Hindlimb muscle (tissue), 1 donor: ENCODE measurements around the gene STAB1. TPM values are rescaled to one million over a fixed set of nuclear protein-coding genes. Genes with fewer than 3 reads are reported as not detected.

Source experiments
- DNase-seq: peaks from one replicate; pipeline ENCODE4 v3.0.0-alpha.2; 2013
- polyA plus RNA-seq: library from polyadenylated mRNA; unstranded; fragments of 120-200 nt; gene quantifications from one replicate; pipeline ENCODE4 v1.2.1, GENCODE V29; 2013; ENCODE audit not compliant: insufficient read length

Gene STAB1, protein sequence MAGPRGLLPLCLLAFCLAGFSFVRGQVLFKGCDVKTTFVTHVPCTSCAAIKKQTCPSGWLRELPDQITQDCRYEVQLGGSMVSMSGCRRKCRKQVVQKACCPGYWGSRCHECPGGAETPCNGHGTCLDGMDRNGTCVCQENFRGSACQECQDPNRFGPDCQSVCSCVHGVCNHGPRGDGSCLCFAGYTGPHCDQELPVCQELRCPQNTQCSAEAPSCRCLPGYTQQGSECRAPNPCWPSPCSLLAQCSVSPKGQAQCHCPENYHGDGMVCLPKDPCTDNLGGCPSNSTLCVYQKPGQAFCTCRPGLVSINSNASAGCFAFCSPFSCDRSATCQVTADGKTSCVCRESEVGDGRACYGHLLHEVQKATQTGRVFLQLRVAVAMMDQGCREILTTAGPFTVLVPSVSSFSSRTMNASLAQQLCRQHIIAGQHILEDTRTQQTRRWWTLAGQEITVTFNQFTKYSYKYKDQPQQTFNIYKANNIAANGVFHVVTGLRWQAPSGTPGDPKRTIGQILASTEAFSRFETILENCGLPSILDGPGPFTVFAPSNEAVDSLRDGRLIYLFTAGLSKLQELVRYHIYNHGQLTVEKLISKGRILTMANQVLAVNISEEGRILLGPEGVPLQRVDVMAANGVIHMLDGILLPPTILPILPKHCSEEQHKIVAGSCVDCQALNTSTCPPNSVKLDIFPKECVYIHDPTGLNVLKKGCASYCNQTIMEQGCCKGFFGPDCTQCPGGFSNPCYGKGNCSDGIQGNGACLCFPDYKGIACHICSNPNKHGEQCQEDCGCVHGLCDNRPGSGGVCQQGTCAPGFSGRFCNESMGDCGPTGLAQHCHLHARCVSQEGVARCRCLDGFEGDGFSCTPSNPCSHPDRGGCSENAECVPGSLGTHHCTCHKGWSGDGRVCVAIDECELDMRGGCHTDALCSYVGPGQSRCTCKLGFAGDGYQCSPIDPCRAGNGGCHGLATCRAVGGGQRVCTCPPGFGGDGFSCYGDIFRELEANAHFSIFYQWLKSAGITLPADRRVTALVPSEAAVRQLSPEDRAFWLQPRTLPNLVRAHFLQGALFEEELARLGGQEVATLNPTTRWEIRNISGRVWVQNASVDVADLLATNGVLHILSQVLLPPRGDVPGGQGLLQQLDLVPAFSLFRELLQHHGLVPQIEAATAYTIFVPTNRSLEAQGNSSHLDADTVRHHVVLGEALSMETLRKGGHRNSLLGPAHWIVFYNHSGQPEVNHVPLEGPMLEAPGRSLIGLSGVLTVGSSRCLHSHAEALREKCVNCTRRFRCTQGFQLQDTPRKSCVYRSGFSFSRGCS (N-terminal part only)
- 59.9 TPM for polyA plus RNA-seq

DNA sequence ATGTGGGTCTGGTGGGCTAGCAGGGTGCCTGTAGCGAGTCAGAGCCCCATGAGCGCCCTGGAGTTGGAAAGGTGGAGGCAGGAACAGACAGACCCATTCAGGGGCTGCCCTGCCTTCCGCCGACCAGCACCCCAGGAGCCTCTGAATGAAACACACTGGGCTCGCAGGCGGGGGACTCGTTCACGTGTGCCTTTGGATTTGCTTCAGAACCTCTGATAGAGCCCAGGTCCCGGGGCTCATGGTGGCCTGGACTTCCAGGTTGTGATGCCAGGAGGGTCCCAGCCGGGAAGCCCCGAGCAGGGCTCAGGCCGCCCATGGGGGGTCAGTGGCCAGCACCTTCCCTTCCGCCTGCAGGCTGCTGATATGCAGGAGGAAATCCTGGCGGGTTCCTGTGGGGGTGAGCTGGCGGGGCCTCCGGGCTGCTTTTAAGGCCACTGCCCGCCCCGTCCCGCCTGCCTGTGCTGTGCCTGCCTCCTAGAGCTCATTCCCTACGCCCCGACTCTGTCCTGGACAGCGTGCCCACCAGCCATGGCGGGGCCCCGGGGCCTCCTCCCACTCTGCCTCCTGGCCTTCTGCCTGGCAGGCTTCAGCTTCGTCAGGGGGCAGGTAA, at the start of gene STAB1:
TSS of gene STAB1 (plus strand) at position 453 of the 610 bp plus-strand sequence. CDS start at position 529, 76 bp downstream.
- no peak for DNase-seq

DNA sequence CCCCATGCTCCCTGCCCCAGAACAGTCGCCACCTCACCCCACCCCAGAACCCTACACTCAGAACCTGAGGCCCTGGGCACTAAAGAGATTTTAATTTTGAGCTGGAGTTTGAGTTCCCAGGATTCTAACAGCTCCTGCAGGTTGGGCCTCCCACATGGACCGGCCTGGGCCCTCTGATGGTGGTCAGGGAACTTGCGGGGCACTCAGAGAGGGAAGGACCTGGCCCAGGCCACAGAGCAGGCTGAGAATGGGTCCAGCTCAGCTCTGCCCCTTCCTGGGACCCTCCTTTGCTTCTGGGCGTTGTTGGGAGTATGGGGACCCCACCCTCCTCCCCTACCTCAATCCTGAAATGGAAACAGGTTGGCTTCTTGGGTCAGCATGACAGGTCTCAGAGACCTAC, 49.1 kb upstream of the STAB1 start:
- no peak for DNase-seq

DNA sequence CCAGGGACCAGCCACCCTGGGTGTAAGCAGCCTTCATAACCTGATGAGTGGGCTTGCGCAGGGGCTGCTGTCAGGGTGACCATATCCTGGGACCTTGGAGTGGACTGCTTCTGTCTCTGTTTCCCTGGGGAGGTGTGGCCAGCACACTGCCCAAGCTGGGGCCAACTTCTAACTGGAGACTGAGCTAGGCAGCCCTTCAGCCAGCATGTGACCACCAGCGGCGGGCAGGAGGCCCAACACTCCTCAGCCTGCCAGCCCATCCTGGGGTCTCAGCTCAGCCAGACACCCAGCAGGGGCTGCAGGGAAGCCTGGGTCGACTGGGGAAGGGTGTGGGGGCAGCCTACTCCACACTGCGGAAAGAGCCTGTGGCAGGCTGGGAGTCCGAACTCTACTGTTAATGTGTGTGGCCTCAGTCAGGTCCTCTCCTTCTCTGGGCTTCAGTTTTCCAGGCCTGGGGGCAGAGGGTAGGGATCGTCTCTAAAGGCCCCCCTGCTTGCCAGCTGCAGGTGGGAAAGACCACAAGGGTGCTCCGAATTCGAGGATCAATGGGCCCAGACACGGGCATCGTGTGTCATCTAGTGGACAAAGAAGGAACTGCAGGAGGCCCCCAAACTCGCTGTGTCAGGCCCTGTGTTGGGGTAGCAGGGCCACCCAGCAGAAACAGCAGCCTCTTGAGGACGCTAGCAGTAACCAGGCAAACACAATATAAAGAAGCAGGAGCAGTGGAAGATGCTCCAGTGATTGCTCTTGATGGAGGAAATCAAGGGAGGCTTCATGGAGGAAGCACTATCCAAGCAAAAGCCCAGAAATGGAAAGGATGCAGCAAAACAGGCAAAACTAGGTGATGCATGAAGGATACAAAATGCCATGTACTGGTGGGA, 48.3 kb upstream of the STAB1 start:
- DNase-seq, result no peak

DNA sequence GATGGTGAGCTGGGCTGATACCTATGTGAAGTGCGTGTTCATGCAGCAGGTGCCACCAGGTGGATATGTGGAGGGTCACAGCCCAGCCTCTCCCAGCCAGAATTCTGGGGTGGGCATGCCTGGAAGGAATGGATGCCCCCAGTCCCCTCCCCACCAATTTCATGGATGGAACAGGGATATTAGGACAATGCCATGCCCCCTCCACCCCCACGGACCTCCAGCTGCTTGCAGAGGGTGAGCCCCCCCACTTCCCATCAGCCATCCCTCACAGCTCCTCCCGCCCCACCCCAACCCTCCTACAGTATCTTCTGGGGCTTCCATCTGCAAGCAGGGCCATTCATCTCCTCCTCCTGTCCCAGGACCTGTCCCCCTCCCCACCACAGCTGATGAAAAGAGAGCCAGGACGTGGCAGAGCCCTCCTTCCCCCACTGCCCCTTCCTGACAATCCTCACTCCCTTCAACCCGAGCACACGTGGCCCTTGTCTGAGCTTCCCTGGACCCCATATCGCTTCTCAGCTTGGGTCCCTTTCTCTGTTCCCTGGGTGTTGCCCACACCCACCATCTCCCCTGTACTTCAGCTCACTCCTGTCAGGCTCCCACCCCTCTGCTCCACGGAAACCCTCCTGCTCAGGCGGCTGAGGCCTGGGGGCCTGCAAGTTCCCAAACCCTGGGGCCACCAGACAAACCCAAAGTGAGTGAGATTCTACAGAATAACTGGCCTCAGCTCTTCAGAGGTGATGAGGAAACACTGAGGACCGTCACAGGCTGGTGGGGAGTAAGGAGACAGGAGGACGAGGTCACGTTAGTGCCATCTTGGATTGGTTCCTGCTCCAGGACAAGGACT, 47.4 kb upstream of the STAB1 start:
- no peak for DNase-seq

DNA sequence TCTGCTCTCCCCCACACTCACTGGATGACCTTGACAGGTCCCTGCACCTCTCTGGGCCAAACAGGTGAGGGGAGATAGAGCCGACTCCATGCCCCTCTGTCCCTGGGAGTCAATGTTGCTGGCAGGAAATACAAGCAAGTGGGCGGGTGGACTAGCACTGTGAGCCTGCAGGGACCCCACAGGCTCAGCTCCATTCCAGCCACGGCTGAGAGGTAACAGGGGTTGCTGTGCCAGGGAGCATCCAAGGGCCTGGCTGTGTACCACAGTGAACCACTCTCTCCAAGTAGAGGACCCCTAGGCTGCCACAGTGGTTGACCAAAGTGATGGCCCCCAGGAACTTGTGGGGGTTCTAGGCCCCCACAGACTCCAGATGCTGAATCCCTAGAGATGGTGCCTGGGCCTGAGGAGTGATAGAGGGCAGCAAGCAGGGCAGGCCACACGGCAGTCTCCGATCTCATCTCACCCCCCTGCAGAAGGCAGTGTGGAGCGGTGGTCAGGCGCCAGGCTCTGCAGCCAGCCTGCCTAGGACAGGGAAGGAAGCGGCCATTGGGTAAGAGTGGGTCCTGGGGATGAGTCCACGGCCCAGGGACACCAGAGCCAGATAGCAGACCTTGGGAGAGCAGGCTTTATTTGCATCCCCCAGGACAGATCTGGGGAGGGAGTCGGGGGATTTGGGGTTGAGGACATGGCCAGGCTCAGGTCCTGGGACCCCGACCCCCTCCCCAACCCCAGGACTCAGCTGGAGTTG, 44.5 kb upstream of the STAB1 start:
- no peak for DNase-seq

DNA sequence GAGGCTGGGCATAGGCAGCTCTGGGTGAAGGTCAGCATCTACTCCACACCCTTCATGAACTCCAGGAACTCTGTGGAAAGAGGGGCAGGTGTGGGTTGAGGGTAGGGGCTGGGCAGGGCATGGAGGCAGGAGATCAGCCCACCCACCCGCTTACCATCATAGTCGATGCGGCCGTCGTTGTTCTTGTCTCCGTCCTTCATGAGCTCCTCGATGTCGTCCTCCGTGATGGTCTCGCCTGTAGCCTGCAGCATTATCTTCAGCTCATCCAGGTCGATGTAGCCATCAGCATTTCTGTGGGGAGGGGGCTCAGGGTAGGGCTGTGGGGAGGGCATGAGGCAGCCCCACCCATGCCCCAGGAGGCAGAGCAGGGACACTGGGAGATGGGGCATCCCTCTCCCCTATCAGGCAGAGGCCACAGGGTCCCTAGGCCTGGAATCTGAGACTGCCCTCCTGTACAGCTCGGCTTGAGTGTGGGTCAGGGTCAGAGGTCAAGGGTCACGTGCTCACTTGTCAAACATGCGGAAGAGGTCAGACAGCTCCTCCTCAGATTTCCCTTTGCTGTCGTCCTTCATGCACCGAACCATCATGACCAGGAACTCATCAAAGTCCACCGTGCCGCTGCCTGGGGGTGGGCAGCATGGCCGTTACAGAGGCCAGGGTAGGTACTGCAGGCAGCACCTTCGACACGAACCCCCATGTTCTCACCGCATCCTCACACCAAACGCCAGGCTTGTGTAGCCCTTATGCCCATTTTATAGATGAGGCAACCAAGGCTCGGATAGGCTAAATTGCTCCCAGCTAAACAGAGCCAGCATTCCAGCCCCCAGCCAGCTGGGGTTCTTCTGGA, 43.7 kb upstream of the STAB1 start:
- no peak for DNase-seq

DNA sequence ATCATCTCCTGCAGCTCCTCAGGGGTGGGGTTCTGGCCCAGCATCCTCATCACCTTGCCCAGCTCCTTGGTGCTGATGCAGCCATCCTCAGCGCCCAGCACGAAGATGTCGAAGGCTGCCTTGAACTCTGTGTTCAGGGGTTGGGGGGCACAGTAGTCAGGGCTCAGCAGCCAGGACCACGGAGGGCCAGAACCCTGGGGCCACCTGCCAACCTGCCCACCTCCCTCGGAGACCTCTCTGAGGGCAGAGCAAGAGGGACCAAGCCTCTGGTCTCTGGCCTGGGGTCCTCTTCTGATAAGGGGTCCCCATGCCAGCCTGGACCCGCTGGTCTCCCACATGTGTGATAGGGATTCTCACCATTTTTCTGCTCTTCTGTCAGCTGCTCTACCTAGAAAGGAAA, 43.0 kb upstream of the STAB1 start:
- no peak for DNase-seq

DNA sequence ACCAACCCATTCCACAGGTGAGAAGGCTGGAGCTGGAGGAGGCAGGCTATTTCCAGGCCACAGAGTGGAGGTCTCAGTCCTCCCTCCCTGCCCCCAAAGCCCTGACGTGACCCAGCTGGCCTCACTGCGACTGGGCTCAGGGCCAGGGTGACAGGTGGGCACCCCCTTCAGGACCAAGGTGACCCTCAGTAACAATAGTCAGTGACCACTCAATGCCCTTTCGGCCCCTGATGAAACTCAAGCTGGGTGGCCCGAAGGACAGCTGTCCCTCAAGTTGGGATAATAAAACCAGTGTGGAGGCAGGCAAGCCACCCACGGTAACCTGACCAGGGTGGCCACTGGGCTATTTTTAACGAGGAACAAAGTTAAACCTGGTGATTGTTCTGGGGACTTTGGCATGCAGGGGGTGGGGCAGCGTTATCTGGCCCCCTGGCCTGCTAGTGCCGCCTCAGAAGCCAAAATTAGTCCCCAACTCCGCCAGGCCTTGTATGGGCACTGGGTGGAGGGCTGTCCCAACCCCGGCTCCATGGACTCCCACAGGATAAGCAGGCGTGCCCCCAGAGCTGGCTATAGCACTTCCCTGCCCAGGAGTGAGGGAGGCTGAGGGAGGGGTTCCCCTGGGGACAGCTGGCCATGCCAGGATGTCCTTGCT, 42.4 kb upstream of the STAB1 start:
- no peak for DNase-seq

DNA sequence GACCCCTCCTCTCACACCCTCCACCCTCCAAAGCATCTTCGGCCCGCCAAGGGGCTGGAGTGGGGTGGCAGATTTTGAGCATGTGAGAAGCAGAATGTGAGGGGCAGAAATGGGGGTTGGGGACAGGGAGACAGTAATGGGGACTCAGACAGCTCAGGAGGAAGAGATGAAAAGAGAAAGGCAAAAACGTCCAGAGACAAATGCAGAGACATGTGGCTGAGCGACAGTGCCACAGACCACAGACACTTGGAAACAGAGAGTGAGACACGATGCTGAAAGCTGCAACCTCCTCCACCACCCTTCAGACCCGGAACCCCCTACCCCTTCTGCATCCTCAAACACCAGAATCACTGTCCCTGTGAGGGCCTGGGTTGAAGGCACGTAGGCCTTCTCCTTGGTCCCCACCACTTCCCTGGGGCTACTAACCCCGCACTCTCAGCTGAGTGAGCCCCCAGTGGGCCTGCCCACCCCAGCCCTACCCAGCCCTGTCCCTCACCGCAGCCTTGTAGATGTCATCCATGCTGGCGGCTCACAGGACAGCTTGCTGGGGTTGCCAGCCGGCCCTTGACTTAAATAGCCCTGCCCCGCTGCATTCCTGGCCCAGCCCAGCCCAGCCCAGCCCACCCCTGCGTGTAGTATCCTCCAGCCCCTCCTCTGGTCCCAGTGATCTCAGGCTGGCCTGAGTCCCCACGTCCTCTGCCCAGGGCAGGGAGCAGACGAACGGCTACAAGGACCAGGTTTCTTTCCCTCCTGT, 41.5 kb upstream of the STAB1 start, which contains the start of gene TNNC1:
TSS of gene TNNC1 (minus strand) at position 546 of the 754 bp plus-strand sequence. CDS start at position 520, 26 bp downstream.
- DNase-seq, result no peak

DNA sequence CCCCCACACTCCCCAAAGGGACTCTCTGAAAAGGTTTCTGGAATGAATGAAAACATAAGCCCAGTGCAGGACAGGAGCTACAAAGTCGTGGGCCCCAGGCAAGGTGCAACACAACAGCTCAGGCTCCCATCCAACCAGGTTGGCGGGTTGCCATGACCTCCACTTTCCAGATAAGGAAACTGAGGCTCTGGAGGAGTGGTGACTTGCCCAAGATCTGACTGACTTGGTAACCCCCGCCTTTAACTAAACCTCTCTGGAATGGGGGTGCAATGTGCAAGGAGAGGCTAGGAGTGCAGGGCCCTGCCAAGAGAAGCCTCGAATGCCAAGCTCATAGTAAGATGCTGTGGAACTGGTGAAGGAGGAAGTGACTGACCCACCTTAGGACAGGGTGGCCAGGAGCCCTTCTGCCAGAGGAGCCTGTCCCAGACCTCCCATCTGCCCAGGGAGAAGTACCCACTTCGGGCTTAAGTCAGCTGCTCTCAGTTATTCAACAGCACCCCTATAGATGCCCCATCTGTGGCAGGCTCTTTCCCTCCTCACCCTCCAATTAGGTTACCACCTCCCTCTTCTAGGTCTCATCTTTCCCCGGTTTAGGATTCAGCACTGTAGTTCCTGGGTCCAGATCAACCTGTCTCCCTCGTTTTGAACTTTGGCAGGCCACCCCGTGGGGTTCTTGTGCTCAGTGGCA, 40.7 kb upstream of the STAB1 start:
- DNase-seq, result no peak

DNA sequence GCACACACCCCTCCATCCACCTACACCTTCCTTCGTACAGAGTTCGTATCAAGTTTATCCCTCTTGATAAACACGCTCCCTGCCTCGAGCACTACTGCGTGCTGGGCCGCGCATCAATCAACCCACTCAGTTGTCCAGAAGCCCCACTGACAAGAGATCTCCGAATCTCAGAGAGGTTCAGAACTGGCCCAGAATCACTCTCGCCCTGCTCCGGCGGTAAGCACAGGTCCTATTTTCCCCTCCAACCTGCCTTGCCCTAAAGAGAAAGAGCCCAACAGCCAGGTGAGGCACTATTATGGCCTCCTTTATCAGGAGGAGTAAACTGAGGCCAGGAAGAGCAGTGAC, 40.2 kb upstream of the STAB1 start:
- no peak for DNase-seq

DNA sequence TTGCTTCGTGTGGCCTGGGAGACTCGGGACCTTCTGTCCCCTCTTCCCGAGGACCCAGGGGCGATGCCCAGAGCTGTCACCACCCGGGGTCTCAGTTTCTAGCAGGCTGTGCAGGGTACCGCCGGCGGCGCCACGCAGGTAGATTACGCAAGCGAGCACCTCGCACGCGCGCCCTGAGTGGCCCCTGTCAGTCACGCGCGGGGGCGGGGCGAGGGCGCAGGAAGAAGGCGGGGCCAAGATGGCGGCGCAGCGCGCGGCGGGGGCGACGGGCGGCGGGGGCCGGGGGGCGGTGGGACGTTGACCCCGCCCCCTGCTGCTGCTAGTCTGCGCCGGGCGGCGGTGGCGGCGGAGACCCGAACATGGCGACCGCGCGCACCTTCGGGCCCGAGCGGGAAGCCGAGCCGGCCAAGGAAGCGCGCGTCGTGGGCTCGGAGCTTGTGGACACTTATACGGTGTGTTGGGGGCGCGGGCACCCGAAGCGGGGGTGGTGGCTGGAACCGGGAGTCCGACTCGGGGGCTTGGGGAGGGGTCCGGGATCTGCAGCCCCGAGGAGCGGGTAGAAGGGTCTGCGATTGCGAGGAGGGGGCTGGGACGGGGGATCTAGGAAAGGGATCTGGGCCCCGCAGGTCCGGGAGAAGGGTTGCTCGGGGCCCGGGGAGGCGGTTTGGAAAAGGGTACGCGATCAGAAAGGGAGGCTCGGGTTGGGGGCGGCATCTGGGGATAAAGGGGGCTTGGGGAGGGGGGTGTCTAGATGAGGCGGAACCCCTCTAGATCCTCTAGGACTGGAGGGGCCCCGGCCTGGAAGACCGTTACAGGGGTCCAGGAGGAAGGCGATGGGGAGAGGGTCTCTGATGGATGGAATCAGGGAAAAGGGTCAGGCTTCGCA, 39.6 kb upstream of the STAB1 start, which contains the start of gene NISCH:
TSS of gene NISCH (plus strand) at position 322 of the 886 bp plus-strand sequence. CDS start at position 360, 38 bp downstream.
- DNase-seq, result peak; percentile 90

DNA sequence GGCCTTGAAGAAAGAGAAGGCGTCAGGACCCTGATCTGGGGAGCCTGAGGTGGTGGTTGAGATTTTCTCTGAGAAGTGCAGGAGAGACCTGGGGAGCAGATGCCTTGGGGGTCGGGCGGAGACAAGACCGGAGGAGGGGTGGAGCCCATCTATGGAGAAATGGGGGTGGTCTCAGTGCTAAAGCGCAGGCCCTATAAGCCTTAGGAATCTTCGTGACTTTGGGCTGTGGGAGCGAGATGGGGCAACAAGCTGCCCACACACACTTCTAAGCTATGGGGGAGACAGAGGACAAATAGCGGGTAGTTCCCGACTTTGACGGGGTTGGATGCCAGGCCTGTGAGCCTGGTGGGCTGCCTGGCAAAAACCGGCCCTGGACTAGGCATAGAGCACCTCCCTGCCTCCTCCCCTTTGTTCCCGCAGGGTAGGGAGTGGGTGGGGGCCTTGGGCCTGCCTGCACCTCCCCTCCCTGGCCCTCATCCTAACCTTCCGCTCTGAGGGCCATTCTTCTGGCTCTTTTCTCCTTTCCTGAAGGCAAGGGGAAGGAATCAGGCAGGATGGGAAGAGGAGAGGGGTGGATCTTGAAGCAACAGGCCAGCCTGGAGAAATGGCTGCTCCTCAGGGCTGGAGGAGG, 38.9 kb upstream of the STAB1 start:
- peak; percentile 78 for DNase-seq

DNA sequence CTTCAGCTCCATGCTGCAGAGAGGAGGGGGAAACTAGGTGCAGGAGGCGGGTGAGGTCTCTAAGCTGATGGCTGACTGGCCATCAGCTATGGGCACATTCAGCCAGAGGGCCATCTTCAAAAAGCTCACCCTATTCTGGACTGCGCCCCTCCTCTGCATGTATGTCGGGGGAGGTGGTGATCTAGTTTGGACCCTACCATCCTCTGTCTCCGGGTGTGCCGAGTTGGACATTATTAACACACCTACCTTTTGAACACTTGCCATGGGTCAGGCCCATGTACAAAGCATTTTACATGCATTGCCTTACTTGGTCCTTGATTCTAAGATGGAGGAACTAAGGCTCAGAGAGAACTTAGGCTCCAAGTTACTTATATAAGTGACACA, 38.3 kb upstream of the STAB1 start:
- DNase-seq, result no peak
